Stimulated activated naive B cell treated with anti-CD40 and anti-IgM and Interleukin-4, amounts not matched to agents 10 μg/mL and 1 μg/mL and 100 μg/mL, for 72 hours (primary cell): ENCODE measurements around the gene TNK1.
"Not testable (repeated sequence)": the region's sequence is repeated elsewhere in the genome, so short reads cannot be mapped to it uniquely, and the experiment has no call there.

Experiments used
- ATAC-seq, 2 donors: fragments of 150-1000 bp; cut with Tn5 transposase; replicated peaks; 2 replicates each; pipeline ENCODE4 v1.10.0; 2021; ENCODE audit warnings: moderate library complexity in 1 of 2
- DNase-seq: peaks from one replicate; pipeline ENCODE4 v3.0.0; 2021
- H3K27ac Mint-ChIP-seq: one replicate; pipeline ENCODE4 v1.8.0; 2022; ENCODE audit warnings: mild to moderate bottlenecking, mixed read lengths
- H3K27me3 Mint-ChIP-seq, 2 donors: one replicate each; pipeline ENCODE4 v1.8.0; 2022; ENCODE audit warnings: mixed read lengths in 2 of 2
- H3K36me3 Mint-ChIP-seq, 2 donors: one replicate each; pipeline ENCODE4 v1.8.0; 2022; ENCODE audit warnings: mixed read lengths in 2 of 2, mild to moderate bottlenecking in 1 of 2
- H3K4me1 Mint-ChIP-seq, 2 donors: one replicate each; pipeline ENCODE4 v1.8.0; 2022; ENCODE audit warnings: mixed read lengths in 2 of 2, mild to moderate bottlenecking in 1 of 2
- H3K4me3 Mint-ChIP-seq, 2 donors: one replicate each; pipeline ENCODE4 v1.8.0; 2022; ENCODE audit warnings: mild to moderate bottlenecking in 2 of 2, mixed read lengths in 2 of 2, moderate library complexity in 1 of 2
- H3K9me3 Mint-ChIP-seq, 2 donors: one replicate each; pipeline ENCODE4 v1.8.0; 2022; ENCODE audit warnings: mixed read lengths in 2 of 2, mild to moderate bottlenecking in 1 of 2

The TNK1 gene

GRCh38 chr17:7367083-7367482 lies 13.8 kb upstream of the TNK1 start:
- Mint-ChIP-seq H3K27me3 (peaks cover 1 to 11% of the 10 kb centered on the region in 2 donors), H3K4me3 (no peak overlapping the region), H3K9me3 (no peaks in the 10 kb centered on the region), H3K4me1 (peaks cover 0 to 10% of the 10 kb centered on the region in 2 donors), H3K27ac (no peak overlapping the region), H3K36me3 (no peaks in the 10 kb centered on the region)
- ATAC-seq (no peak), DNase-seq (no peak)

GRCh38 chr17:7367918-7368598 lies 12.8 kb upstream of the TNK1 start:
- Mint-ChIP-seq H3K27ac (no peak overlapping the region), H3K9me3 (no peaks in the 10 kb centered on the region), H3K4me3 (no peak overlapping the region), H3K27me3 (peaks cover 0 to 10% of the 10 kb centered on the region in 2 donors), H3K36me3 (no peaks in the 10 kb centered on the region), H3K4me1 (peaks cover 0 to 10% of the 10 kb centered on the region in 2 donors)
- DNase-seq (no peak), ATAC-seq (no peak)

GRCh38 chr17:7368599-7368994 lies 12.3 kb upstream of the TNK1 start:
- H3K4me1 Mint-ChIP-seq, H3K36me3 Mint-ChIP-seq, ATAC-seq, H3K27ac Mint-ChIP-seq, H3K27me3 Mint-ChIP-seq, H3K4me3 Mint-ChIP-seq, DNase-seq, H3K9me3 Mint-ChIP-seq: not testable (repeated sequence)

- H3K4me1 Mint-ChIP-seq, result peaks cover 0 to 10% of the 10 kb centered on the region in 2 donors
- no peaks in the 10 kb centered on the region for H3K9me3 Mint-ChIP-seq
- H3K36me3 Mint-ChIP-seq, result no peaks in the 10 kb centered on the region
- no peak overlapping the region for H3K27ac Mint-ChIP-seq
- no peak for DNase-seq
- peaks cover 5 to 10% of the 10 kb centered on the region in 2 donors for H3K27me3 Mint-ChIP-seq
- no peak for ATAC-seq
- H3K4me3 Mint-ChIP-seq, result no peak overlapping the region
Observed at GRCh38 chr17:7369825-7370224, 11.1 kb upstream of the TNK1 start.

GRCh38 chr17:7370853-7371252 lies 10.0 kb upstream of the TNK1 start:
- Mint-ChIP-seq H3K36me3 (no peaks in the 10 kb centered on the region), H3K9me3 (no peaks in the 10 kb centered on the region), H3K4me1 (peaks cover 0 to 10% of the 10 kb centered on the region in 2 donors), H3K27ac (no peak overlapping the region), H3K4me3 (no peak overlapping the region), H3K27me3 (peaks cover 5 to 10% of the 10 kb centered on the region in 2 donors)
- ATAC-seq (no peak), DNase-seq (no peak)

- peaks cover 0 to 3% of the 10 kb centered on the region in 2 donors for H3K36me3 Mint-ChIP-seq
- H3K9me3 Mint-ChIP-seq, result peaks cover 4 to 5% of the 10 kb centered on the region in 2 donors
- no peaks in the 10 kb centered on the region for H3K4me1 Mint-ChIP-seq
- H3K27ac Mint-ChIP-seq, result no peak overlapping the region
- no peak for ATAC-seq
- no peak overlapping the region for H3K4me3 Mint-ChIP-seq
- peaks cover 17 to 22% of the 10 kb centered on the region in 2 donors for H3K27me3 Mint-ChIP-seq
- DNase-seq, result no peak
Observed at GRCh38 chr17:7374353-7374752, 6.5 kb upstream of the TNK1 start.

- ATAC-seq, result no peak
Observed at GRCh38 chr17:7379134-7379533, 1.8 kb upstream of the TNK1 start.

GRCh38 chr17:7380321-7380720 lies 568 bp upstream of the TNK1 start:
- peak overlapping the region; percentile 68 for H3K27ac Mint-ChIP-seq
- peaks cover 46 to 53% of the 10 kb centered on the region in 2 donors for H3K27me3 Mint-ChIP-seq
- peaks cover 5% of the 10 kb centered on the region in 2 donors for H3K9me3 Mint-ChIP-seq
- H3K4me3 Mint-ChIP-seq, result peak overlapping the region in 1 of 2 donors; percentile 33
- ATAC-seq (no peak), DNase-seq (no peak)
- H3K36me3 Mint-ChIP-seq, result peaks cover 0 to 7% of the 10 kb centered on the region in 2 donors
- peaks cover 18 to 20% of the 10 kb centered on the region in 2 donors for H3K4me1 Mint-ChIP-seq

More at GRCh38 chr17:7379134-7379533, 1.8 kb upstream of the TNK1 start:
- Mint-ChIP-seq H3K9me3 (peaks cover 5% of the 10 kb centered on the region in 2 donors), H3K36me3 (peaks cover 0 to 3% of the 10 kb centered on the region in 2 donors), H3K4me1 (peaks cover 12 to 13% of the 10 kb centered on the region in 2 donors), H3K27me3 (peaks cover 50 to 53% of the 10 kb centered on the region in 2 donors), H3K4me3 (no peak overlapping the region), H3K27ac (no peak overlapping the region)
- DNase-seq, result no peak

GRCh38 chr17:7382901-7383300 lies 2.0 kb downstream of the TNK1 start:
- H3K36me3 Mint-ChIP-seq, result peaks cover 4 to 11% of the 10 kb centered on the region in 2 donors
- peaks cover 38 to 47% of the 10 kb centered on the region in 2 donors for H3K27me3 Mint-ChIP-seq
- H3K9me3 Mint-ChIP-seq, result peaks cover 5% of the 10 kb centered on the region in 2 donors
- no peak for ATAC-seq
- no peak for DNase-seq
- H3K4me3 Mint-ChIP-seq, result peak overlapping the region in 1 of 2 donors; percentile 82
- H3K4me1 Mint-ChIP-seq, result peaks cover 18 to 20% of the 10 kb centered on the region in 2 donors
- H3K27ac Mint-ChIP-seq, result no peak overlapping the region

GRCh38 chr17:7383371-7383741 lies 2.5 kb downstream of the TNK1 start:
- peaks cover 38 to 47% of the 10 kb centered on the region in 2 donors for H3K27me3 Mint-ChIP-seq
- peak overlapping the region; percentile 52 to 82 for H3K4me3 Mint-ChIP-seq
- peaks cover 18 to 20% of the 10 kb centered on the region in 2 donors for H3K4me1 Mint-ChIP-seq
- H3K9me3 Mint-ChIP-seq, result peaks cover 5% of the 10 kb centered on the region in 2 donors
- DNase-seq (no peak), ATAC-seq (no peak)
- H3K36me3 Mint-ChIP-seq, result peaks cover 4 to 13% of the 10 kb centered on the region in 2 donors
- no peak overlapping the region for H3K27ac Mint-ChIP-seq

- DNase-seq, result peak; percentile 66
- Mint-ChIP-seq H3K4me1 (peaks cover 18 to 20% of the 10 kb centered on the region in 2 donors), H3K9me3 (peaks cover 4 to 5% of the 10 kb centered on the region in 2 donors), H3K36me3 (peaks cover 6 to 15% of the 10 kb centered on the region in 2 donors), H3K4me3 (peak overlapping the region; percentile 82 to 83), H3K27me3 (peaks cover 38 to 45% of the 10 kb centered on the region in 2 donors), H3K27ac (peak overlapping the region; percentile 16)
- ATAC-seq, result peak; percentile 98
Observed at GRCh38 chr17:7383742-7384488, 3.0 kb downstream of the TNK1 start.

- DNase-seq (no peak), ATAC-seq (no peak)
- H3K9me3 Mint-ChIP-seq, result no peaks in the 10 kb centered on the region
- peaks cover 31 to 39% of the 10 kb centered on the region in 2 donors for H3K27me3 Mint-ChIP-seq
- peaks cover 10 to 17% of the 10 kb centered on the region in 2 donors for H3K36me3 Mint-ChIP-seq
- H3K27ac Mint-ChIP-seq, result peak overlapping the region; percentile 16
- H3K4me3 Mint-ChIP-seq, result peak overlapping the region; percentile 82 to 83
- peaks cover 18 to 20% of the 10 kb centered on the region in 2 donors for H3K4me1 Mint-ChIP-seq
Observed at GRCh38 chr17:7384489-7385081, 3.7 kb downstream of the TNK1 start.

GRCh38 chr17:7388856-7389255 lies 8.0 kb downstream of the TNK1 start:
- Mint-ChIP-seq H3K9me3 (no peaks in the 10 kb centered on the region), H3K4me3 (no peak overlapping the region), H3K4me1 (peaks cover 13 to 20% of the 10 kb centered on the region in 2 donors), H3K27ac (no peak overlapping the region), H3K27me3 (no peaks in the 10 kb centered on the region), H3K36me3 (peaks cover 31 to 45% of the 10 kb centered on the region in 2 donors)
- ATAC-seq, result no peak
- DNase-seq, result no peak
